Right lobe of liver (tissue), 4 donors: Measurements from ENCODE around the gene AAMP.

ENCODE experiments used
- CTCF ChIP-seq, 4 donors: fragments of 200-600 bp in 3 of 4; fragments of 450-650 bp in 1 of 4; IDR thresholded peaks; one replicate each; pipeline versions ENCODE4 v1.5.1 to v1.8.0; 2016 to 2022; ENCODE audit warnings: antibody characterized with exemption in 4 of 4, mild to moderate bottlenecking in 2 of 4
- POLR2A ChIP-seq: fragments of 450-650 bp; IDR thresholded peaks from one replicate; pipeline ENCODE4 v1.6.1; 2017; ENCODE audit warnings: antibody characterized with exemption, mild to moderate bottlenecking
- donor health status: DM: no; HTN: no; CAD: no.
- donor health status: DM: no; HTN: no; CAD: no.
- donor health status: DM: no; HTN: yes; CAD: no.

- TF ChIP-seq CTCF (IDR thresholded peaks at IDR 0.05) (no peak), POLR2A (no peak)
Observed at GRCh38 chr2:218307415-218308090, 37.6 kb upstream of the AAMP start.
